ENCODE data around the gene WDPCP. TPM values are rescaled to one million over a fixed set of nuclear protein-coding genes. Genes with fewer than 3 reads are reported as not detected.

The WDPCP gene
- total RNA-seq, 1 donor from 2014 or later = 4.3 TPM

DNA sequence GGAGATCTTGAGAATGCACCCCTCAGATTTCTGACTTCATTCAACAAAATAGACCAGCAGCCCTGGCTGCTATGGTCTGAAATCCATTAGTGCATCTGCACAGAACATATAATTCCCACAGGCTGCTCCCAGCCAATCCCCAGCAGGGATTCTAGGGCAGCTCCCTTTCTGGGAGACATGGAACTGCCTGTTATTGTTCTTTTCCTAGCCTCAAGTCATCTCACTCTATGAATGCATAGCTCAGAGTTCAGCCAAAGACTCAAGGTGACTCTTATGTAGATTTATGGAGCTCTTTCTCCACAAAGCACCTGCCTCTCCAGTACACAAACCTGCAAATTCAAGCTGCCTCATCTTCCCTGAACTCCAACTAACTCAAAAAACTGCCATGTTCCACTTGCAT lies 241.9 kb downstream of the WDPCP start:
- TF ChIP-seq, protein P1, sequence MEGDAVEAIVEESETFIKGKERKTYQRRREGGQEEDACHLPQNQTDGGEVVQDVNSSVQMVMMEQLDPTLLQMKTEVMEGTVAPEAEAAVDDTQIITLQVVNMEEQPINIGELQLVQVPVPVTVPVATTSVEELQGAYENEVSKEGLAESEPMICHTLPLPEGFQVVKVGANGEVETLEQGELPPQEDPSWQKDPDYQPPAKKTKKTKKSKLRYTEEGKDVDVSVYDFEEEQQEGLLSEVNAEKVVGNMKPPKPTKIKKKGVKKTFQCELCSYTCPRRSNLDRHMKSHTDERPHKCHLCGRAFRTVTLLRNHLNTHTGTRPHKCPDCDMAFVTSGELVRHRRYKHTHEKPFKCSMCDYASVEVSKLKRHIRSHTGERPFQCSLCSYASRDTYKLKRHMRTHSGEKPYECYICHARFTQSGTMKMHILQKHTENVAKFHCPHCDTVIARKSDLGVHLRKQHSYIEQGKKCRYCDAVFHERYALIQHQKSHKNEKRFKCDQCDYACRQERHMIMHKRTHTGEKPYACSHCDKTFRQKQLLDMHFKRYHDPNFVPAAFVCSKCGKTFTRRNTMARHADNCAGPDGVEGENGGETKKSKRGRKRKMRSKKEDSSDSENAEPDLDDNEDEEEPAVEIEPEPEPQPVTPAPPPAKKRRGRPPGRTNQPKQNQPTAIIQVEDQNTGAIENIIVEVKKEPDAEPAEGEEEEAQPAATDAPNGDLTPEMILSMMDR (IDR thresholded peaks at IDR 0.05; ENCODE audit: partially characterized antibody, unreplicated experiment) = no peak
- Mint-ChIP-seq H3K4me1 (ENCODE audit: low read depth, unreplicated experiment) (no peaks in the 10 kb centered on the region), H3K36me3 (ENCODE audit: unreplicated experiment) (peaks cover 9% of the 10 kb centered on the region), H3K27ac (ENCODE audit: unreplicated experiment) (no peak overlapping the region), H3K4me3 (ENCODE audit: unreplicated experiment) (no peak overlapping the region), H3K27me3 (ENCODE audit: unreplicated experiment) (no peaks in the 10 kb centered on the region), H3K9me3 (ENCODE audit: unreplicated experiment) (no peaks in the 10 kb centered on the region)
- no peak for DNase-seq

DNA sequence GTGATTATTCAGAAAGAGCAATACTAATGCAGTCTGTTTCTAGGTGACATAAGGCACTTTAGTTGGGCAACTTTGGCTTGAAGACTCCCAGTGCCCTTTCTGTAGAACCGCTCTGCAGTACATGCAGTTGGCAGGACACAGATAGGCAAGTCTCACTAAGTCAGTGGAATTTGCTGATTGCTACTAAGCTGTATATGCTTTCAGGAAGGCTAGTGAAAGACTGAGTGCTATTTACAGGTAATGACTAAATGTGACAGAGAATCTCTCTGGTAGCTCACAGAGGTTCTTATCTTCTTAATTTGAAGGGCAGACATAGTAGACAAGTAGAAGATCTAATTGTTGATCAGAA lies 243.0 kb downstream of the WDPCP start:
- TF ChIP-seq, protein P1 (IDR thresholded peaks at IDR 0.05; ENCODE audit: partially characterized antibody, unreplicated experiment) = no peak
- Mint-ChIP-seq H3K4me1 (ENCODE audit: low read depth, unreplicated experiment) (no peaks in the 10 kb centered on the region), H3K9me3 (ENCODE audit: unreplicated experiment) (no peaks in the 10 kb centered on the region), H3K27me3 (ENCODE audit: unreplicated experiment) (no peaks in the 10 kb centered on the region), H3K27ac (ENCODE audit: unreplicated experiment) (no peak overlapping the region), H3K4me3 (ENCODE audit: unreplicated experiment) (no peak overlapping the region), H3K36me3 (ENCODE audit: unreplicated experiment) (peaks cover 9% of the 10 kb centered on the region)
- no peak for DNase-seq

DNA sequence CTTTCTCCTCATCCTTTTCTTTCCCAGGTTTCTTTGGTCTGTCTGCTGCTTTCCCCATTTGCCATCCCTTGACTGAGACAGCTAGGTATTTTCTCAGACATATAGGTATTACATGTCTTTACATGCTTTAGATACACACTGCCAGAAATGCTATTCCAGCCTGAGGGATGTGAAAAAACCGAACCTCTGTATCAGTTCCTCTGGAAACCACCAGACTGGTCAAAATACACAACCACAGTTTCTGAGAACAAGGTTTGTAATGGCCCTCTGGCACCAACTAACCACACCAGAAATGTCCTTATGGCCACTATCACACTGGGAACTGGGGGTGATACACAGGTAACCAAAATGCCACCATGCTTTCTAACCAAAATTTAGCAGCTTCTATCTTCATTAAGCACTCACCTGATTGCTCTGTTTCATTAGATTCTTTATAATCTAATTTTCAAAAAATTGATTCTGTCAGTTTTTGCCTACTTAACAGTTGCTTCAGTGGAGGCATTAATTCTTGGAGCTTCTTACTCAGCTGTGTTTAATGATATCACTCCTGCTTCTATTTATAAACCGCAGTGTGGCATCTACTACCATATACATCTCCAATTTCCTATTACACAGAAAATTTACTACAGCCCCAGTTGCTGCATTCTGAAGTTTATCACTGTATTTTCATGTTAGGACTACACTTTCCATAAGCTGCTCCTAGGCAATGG lies 243.5 kb downstream of the WDPCP start:
- TF ChIP-seq, protein P1 (IDR thresholded peaks at IDR 0.05; ENCODE audit: partially characterized antibody, unreplicated experiment) = no peak
- no peaks in the 10 kb centered on the region for H3K27me3 Mint-ChIP-seq (ENCODE audit: unreplicated experiment)
- H3K27ac Mint-ChIP-seq (ENCODE audit: unreplicated experiment) = no peak overlapping the region
- no peaks in the 10 kb centered on the region for H3K9me3 Mint-ChIP-seq (ENCODE audit: unreplicated experiment)
- no peaks in the 10 kb centered on the region for H3K4me1 Mint-ChIP-seq (ENCODE audit: low read depth, unreplicated experiment)
- H3K36me3 Mint-ChIP-seq (ENCODE audit: unreplicated experiment) = peaks cover 9% of the 10 kb centered on the region
- DNase-seq = no peak
- no peak overlapping the region for H3K4me3 Mint-ChIP-seq (ENCODE audit: unreplicated experiment)

DNA sequence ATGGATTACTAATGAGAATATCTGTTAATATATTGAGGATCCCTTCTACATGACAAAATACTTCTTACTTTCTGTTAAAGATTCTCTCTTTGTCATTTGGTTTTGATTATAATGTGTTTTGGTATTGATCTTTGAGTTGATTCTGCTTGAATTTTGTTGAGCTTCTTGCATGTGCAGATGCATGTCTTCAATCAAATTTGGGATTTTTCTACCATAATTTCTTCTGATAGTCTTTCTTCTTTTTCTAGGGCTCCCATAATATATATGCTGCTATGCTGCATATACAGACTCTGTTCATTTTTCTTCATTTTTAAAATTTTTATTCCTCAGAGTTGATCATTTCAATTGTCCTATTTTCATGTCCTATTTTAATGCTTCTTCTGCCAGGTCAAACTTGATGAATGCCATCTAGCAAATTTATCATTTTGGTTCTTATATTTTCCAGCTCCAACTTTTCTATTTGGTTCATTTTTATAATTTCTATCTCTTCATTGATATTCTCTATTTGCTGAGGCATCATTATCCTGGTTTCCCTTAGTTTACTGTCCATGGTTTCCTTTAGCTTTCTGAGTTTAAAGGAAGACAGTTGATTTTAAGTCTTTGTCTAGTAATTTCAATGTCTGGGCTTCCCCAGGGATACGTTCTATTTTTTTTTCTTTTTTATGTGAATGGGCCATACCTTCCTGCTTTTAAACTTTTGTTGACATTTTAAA lies 244.7 kb downstream of the WDPCP start:
- no peaks in the 10 kb centered on the region for H3K4me1 Mint-ChIP-seq (ENCODE audit: low read depth, unreplicated experiment)
- no peaks in the 10 kb centered on the region for H3K27me3 Mint-ChIP-seq (ENCODE audit: unreplicated experiment)
- H3K4me3 Mint-ChIP-seq (ENCODE audit: unreplicated experiment) = no peak overlapping the region
- H3K27ac Mint-ChIP-seq (ENCODE audit: unreplicated experiment) = no peak overlapping the region
- DNase-seq = no peak
- TF ChIP-seq, protein P1 (IDR thresholded peaks at IDR 0.05; ENCODE audit: partially characterized antibody, unreplicated experiment) = no peak
- peaks cover 9% of the 10 kb centered on the region for H3K36me3 Mint-ChIP-seq (ENCODE audit: unreplicated experiment)
- H3K9me3 Mint-ChIP-seq (ENCODE audit: unreplicated experiment) = no peaks in the 10 kb centered on the region

DNA sequence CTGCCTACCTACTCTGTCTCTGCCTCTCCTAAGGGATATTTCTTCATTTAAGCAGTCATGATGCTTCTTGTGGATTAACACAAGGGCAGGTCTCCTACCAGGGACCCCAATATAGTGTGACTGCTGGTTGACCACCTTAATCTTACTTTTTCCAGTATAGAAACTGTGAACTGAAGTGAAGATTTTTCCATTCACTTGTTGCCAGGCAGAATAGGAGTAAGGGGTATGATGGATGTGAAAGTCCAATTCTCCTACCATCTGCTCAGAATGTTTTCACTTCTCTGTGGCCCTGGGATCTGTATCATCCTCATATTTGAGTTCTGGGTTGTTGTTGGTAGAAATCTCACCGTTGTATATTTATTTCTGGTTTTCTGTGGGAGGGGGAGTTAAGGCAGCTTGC lies 247.8 kb downstream of the WDPCP start:
- H3K4me3 Mint-ChIP-seq (ENCODE audit: unreplicated experiment) = no peak overlapping the region
- no peaks in the 10 kb centered on the region for H3K27me3 Mint-ChIP-seq (ENCODE audit: unreplicated experiment)
- H3K27ac Mint-ChIP-seq (ENCODE audit: unreplicated experiment) = no peak overlapping the region
- no peaks in the 10 kb centered on the region for H3K4me1 Mint-ChIP-seq (ENCODE audit: low read depth, unreplicated experiment)
- TF ChIP-seq, protein P1 (IDR thresholded peaks at IDR 0.05; ENCODE audit: partially characterized antibody, unreplicated experiment) = no peak
- DNase-seq = no peak
- H3K9me3 Mint-ChIP-seq (ENCODE audit: unreplicated experiment) = no peaks in the 10 kb centered on the region
- peaks cover 9% of the 10 kb centered on the region for H3K36me3 Mint-ChIP-seq (ENCODE audit: unreplicated experiment)
